ENCODE measurements around the gene FGR. TPM values are rescaled to one million over a fixed set of nuclear protein-coding genes. Genes with fewer than 3 reads are reported as not detected.

The FGR gene
- total RNA-seq, 1 donor from 2014 or later, result 149 TPM

- DNase-seq (no peak), ATAC-seq (peak; percentile 13)
- no peak for TF ChIP-seq CTCF (IDR thresholded peaks at IDR 0.05)
- Histone ChIP-seq H3K4me1 (peaks cover 9% of the 10 kb centered on the region), H3K27ac (no peak overlapping the region), H3K27me3 (no peaks in the 10 kb centered on the region), H3K4me3 (no peak overlapping the region), H3K9me3 (no peaks in the 10 kb centered on the region), H3K36me3 (no peaks in the 10 kb centered on the region)
- intact Hi-C loops (cut with DNase I), result loop anchor here (2.0 to 10.0 kb wide), 4 partner anchors 54 to 307 kb away; partner anchors contain the start of gene GPR3
These were observed 25.8 kb downstream of the FGR start for GRCh38 chr1:27609210-27609555.

- no peak for DNase-seq
- no peaks in the 10 kb centered on the region for H3K27me3 ChIP-seq
- no peak for TF ChIP-seq CTCF (IDR thresholded peaks at IDR 0.05)
- intact Hi-C loops (cut with DNase I), result loop anchor here (5.0 to 10.0 kb wide), 3 partner anchors 73 to 305 kb away; partner anchors contain the start of gene GPR3
- H3K4me1 ChIP-seq, result peaks cover 12% of the 10 kb centered on the region
- no peak overlapping the region for H3K4me3 ChIP-seq
- H3K27ac ChIP-seq, result no peak overlapping the region
- no peak for ATAC-seq
- no peaks in the 10 kb centered on the region for H3K9me3 ChIP-seq
- H3K36me3 ChIP-seq, result no peaks in the 10 kb centered on the region
These were observed 27.7 kb downstream of the FGR start for GRCh38 chr1:27607239-27607804.

GRCh38 chr1:27606708-27607238 lies 28.2 kb downstream of the FGR start:
- Histone ChIP-seq H3K4me3 (no peak overlapping the region), H3K4me1 (peaks cover 17% of the 10 kb centered on the region), H3K27ac (no peak overlapping the region), H3K27me3 (no peaks in the 10 kb centered on the region), H3K9me3 (no peaks in the 10 kb centered on the region), H3K36me3 (no peaks in the 10 kb centered on the region)
- intact Hi-C loops (cut with DNase I), result loop anchor here (5.0 to 10.0 kb wide), 3 partner anchors 72 to 304 kb away; partner anchors contain the start of gene GPR3
- no peak for TF ChIP-seq CTCF (IDR thresholded peaks at IDR 0.05)
- ATAC-seq (no peak), DNase-seq (no peak)

GRCh38 chr1:27605796-27606707 lies 28.9 kb downstream of the FGR start:
- Histone ChIP-seq H3K27ac (no peak overlapping the region), H3K36me3 (no peaks in the 10 kb centered on the region), H3K9me3 (no peaks in the 10 kb centered on the region), H3K4me1 (peaks cover 24% of the 10 kb centered on the region), H3K27me3 (no peaks in the 10 kb centered on the region), H3K4me3 (no peak overlapping the region)
- DNase-seq (no peak), ATAC-seq (no peak)
- intact Hi-C loops (cut with DNase I), result loop anchor here (5.0 to 10.0 kb wide), 3 partner anchors 71 to 304 kb away; partner anchors contain the start of gene GPR3
- peak; percentile 82 for TF ChIP-seq CTCF (IDR thresholded peaks at IDR 0.05)

GRCh38 chr1:27605300-27605766 lies 29.7 kb downstream of the FGR start:
- Histone ChIP-seq H3K4me1 (peaks cover 30% of the 10 kb centered on the region), H3K4me3 (no peak overlapping the region), H3K27me3 (no peaks in the 10 kb centered on the region), H3K36me3 (no peaks in the 10 kb centered on the region), H3K9me3 (no peaks in the 10 kb centered on the region), H3K27ac (no peak overlapping the region)
- ATAC-seq, result no peak
- intact Hi-C loops (cut with DNase I), result loop anchor here (5.0 to 10.0 kb wide), 3 partner anchors 71 to 303 kb away; partner anchors contain the start of gene GPR3
- peak; percentile 61 for DNase-seq
- TF ChIP-seq CTCF (IDR thresholded peaks at IDR 0.05), result no peak

All from upper lobe of right lung (tissue), 1 donor.